SK-N-SH (cell line): ENCODE data around the gene HVCN1. TPM values are rescaled to one million over a fixed set of nuclear protein-coding genes. Genes with fewer than 3 reads are reported as not detected.
"Not testable (repeated sequence)": the region's sequence is repeated elsewhere in the genome, so short reads cannot be mapped to it uniquely, and the experiment has no call there.

Experiments
- CTCF ChIA-PET: fragments of 300-600, 350-600 bp; formaldehyde crosslinking; extraction: SDS; loops from one replicate; lab custom pipeline; 2021; lab: Yijun Ruan, JAX
- POLR2A ChIA-PET: fragments of 350-600 bp; sonication (Branson Sonifier 250); formaldehyde crosslinking; extraction: SDS; loops from one replicate; lab custom pipeline; 2020; ENCODE audit warnings: antibody characterized with exemption, inconsistent platforms; lab: Yijun Ruan, JAX
- DNase-seq: peaks from one replicate; pipeline ENCODE4 v3.0.0; 2012
- H2AFZ ChIP-seq: fragments of 200-600 bp; sonication (generic); 2 replicates; pipeline ENCODE4 v1.8.1; 2016; ENCODE audit warnings: antibody characterized with exemption, mild to moderate bottlenecking, low read depth
- H3F3A ChIP-seq: fragments of 200-600 bp; sonication (generic); replicated peaks from 2 replicates; pipeline ENCODE3; 2016; ENCODE audit warnings: antibody characterized with exemption, mild to moderate bottlenecking; ENCODE audit not compliant: insufficient read depth
- H3K27ac ChIP-seq, 2 experiments: fragments of 200-500 bp in 1 of 2; fragments of 200-600 bp in 1 of 2; sonication (Bioruptor generic) in 1 of 2; sonication (generic), shearing (Covaris generic) in 1 of 2; 2 replicates each; pipeline versions ENCODE4 v1.5.1 to v1.6.1; 2014 to 2016; ENCODE audit warnings: low read depth in 2 of 2, inconsistent platforms in 1 of 2, low read length in 1 of 2, mild to moderate bottlenecking in 1 of 2, mixed read lengths in 1 of 2
- H3K27me3 ChIP-seq: fragments of 200-600 bp; sonication (generic), shearing (Covaris generic); 2 replicates; pipeline ENCODE4 v1.6.1; 2016; ENCODE audit warnings: mixed run types; ENCODE audit not compliant: insufficient read depth
- H3K36me3 ChIP-seq, 2 experiments: fragments of 200-500 bp in 1 of 2; fragments of 200-600 bp in 1 of 2; sonication (Bioruptor generic) in 1 of 2; sonication (generic) in 1 of 2; replicated peaks in 1 of 2; 2 replicates each; pipeline versions ENCODE3 to v1.5.1; 2014 to 2016; ENCODE audit warnings: low read length in 1 of 2, mild to moderate bottlenecking in 1 of 2; ENCODE audit not compliant: insufficient read depth in 2 of 2, control insufficient read depth in 1 of 2
- H3K4me1 ChIP-seq, 2 experiments: fragments of 200-500 bp in 1 of 2; fragments of 200-600 bp in 1 of 2; sonication (Bioruptor generic) in 1 of 2; sonication (generic), shearing (Covaris generic) in 1 of 2; 2 replicates each; pipeline versions ENCODE4 v1.5.1 to v1.6.1; 2014 to 2016; ENCODE audit warnings: low read depth in 1 of 2, low read length in 1 of 2, mixed run types in 1 of 2; ENCODE audit not compliant: insufficient read depth in 2 of 2, control insufficient read depth in 1 of 2
- H3K4me2 ChIP-seq: fragments of 200-600 bp; sonication (generic), shearing (Covaris generic); 2 replicates; pipeline ENCODE4 v1.6.1; 2017; ENCODE audit warnings: mixed run types
- H3K4me3 ChIP-seq, 2 experiments: fragments of 200-500 bp in 1 of 2; fragments of 200-600 bp in 1 of 2; sonication (Bioruptor generic) in 1 of 2; sonication (generic), shearing (Covaris generic) in 1 of 2; 2 replicates each; pipeline versions ENCODE4 v1.5.1 to v1.8.1; 2014 to 2016; ENCODE audit warnings: low read depth in 2 of 2, inconsistent platforms in 1 of 2, low read length in 1 of 2, mild to moderate bottlenecking in 1 of 2, mixed read lengths in 1 of 2, moderate library complexity in 1 of 2
- H3K79me2 ChIP-seq: fragments of 200-600 bp; sonication (generic); 2 replicates; pipeline ENCODE4 v1.8.1; 2017; ENCODE audit warnings: mild to moderate bottlenecking; ENCODE audit not compliant: insufficient read depth
- H3K9ac ChIP-seq: fragments of 200-600 bp; sonication (generic); 2 replicates; pipeline ENCODE4 v1.6.1; 2017; ENCODE audit warnings: mixed run types
- H3K9me2 ChIP-seq: fragments of 200-600 bp; sonication (generic); 2 replicates; pipeline ENCODE4 v1.6.1; 2017; ENCODE audit warnings: mixed run types
- H3K9me3 ChIP-seq: fragments of 200-600 bp; sonication (generic); 2 replicates; pipeline ENCODE4 v1.6.1; 2017; ENCODE audit warnings: mixed run types, mild to moderate bottlenecking, moderate library complexity
- H4K20me1 ChIP-seq: fragments of 200-600 bp; sonication (generic); 2 replicates; pipeline ENCODE4 v1.6.1; 2017; ENCODE audit warnings: mild to moderate bottlenecking, mixed run types; ENCODE audit not compliant: insufficient read depth
- EZH2phosphoT487 ChIP-seq: fragments of 200-600 bp; sonication (generic); IDR thresholded peaks from 2 replicates; pipeline ENCODE4 v1.6.1; 2017; ENCODE audit warnings: low read depth, mixed run types, mild to moderate bottlenecking, antibody characterized with exemption, moderate library complexity, borderline replicate concordance
- FOSL2 ChIP-seq: IDR thresholded peaks from 2 replicates; pipeline ENCODE4 v1.4.0; 2012; ENCODE audit warnings: low read depth, mild to moderate bottlenecking, moderate library complexity, borderline replicate concordance
- MEF2A ChIP-seq: IDR thresholded peaks from 2 replicates; pipeline ENCODE4 v1.4.0; 2012; ENCODE audit warnings: low read depth, borderline replicate concordance
- NRF1 ChIP-seq: IDR thresholded peaks from 2 replicates; pipeline ENCODE4 v1.6.1; 2012; ENCODE audit warnings: low read depth, mild to moderate bottlenecking, low read length
- SMC3 ChIP-seq: IDR thresholded peaks from 2 replicates; pipeline ENCODE4 v1.6.1; 2012; ENCODE audit warnings: low read depth, low read length, improper control_type of control experiment
- WGBS: methylation state at CpG from one replicate; pipeline ENCODE4 v1.1.6; 2017; ENCODE audit warnings: low lambda C conversion rate; 5-methylcytosine and 5-hydroxymethylcytosine counted together
- polyA plus RNA-seq, 3 experiments: library from polyadenylated mRNA; depleted of rRNA; stranded (reverse); fragments of >200 nt; gene quantifications; 2 replicates each; pipeline ENCODE4 v1.2.3, GENCODE V29; 2012

The HVCN1 gene
- polyA plus RNA-seq, 1 of the 3 experiments (the other 2 are of a cell fraction): 0.03 TPM

DNA sequence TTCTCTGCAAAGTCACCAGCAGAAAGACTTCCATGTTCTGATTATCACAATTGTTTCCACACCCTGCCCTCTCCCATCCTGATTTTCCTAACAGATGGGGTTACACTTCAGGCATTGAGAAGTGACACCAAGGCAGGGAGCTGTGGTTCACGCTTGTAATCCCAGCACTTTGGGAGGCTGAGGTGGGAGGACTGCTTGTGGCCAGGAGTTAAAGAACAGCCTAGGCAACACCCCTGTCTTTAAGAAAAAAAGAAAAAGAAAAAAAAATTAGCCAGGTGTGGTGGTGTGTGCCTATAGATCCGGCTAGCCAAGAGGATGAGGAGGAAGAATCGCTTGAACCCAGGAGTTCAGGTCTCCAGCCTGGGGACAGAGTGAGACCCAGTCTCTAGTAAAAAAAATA lies 48.6 kb upstream of the HVCN1 start:
- Histone ChIP-seq H4K20me1 (peaks cover 97% of the 10 kb centered on the region), H3K4me3 (no peak overlapping the region), H3K27ac (no peak overlapping the region), H3K9me2 (no peaks in the 10 kb centered on the region), H3K4me2 (no peak overlapping the region), H3K4me1 (peaks cover 21 to 32% of the 10 kb centered on the region in 2 experiments), H3F3A (no peaks in the 10 kb centered on the region), H3K9me3 (no peaks in the 10 kb centered on the region), H2AFZ (no peak overlapping the region), H3K27me3 (no peaks in the 10 kb centered on the region), H3K79me2 (peaks cover 100% of the 10 kb centered on the region), H3K36me3 (peaks cover 5 to 30% of the 10 kb centered on the region in 2 experiments), H3K9ac (no peak overlapping the region)
- ChIA-PET CTCF (interaction anchor here (1.0 kb wide), 1 partner anchor 150 kb away, joined by 3 read pairs; no protein-coding TSS in a partner anchor), POLR2A (no interaction called here)
- TF ChIP-seq MEF2A (no peak), SMC3 (no peak), NRF1 (no peak), FOSL2 (no peak)
- WGBS: 87% methylated on average over 3 of the region's 3 CpGs
- DNase-seq: no peak

DNA sequence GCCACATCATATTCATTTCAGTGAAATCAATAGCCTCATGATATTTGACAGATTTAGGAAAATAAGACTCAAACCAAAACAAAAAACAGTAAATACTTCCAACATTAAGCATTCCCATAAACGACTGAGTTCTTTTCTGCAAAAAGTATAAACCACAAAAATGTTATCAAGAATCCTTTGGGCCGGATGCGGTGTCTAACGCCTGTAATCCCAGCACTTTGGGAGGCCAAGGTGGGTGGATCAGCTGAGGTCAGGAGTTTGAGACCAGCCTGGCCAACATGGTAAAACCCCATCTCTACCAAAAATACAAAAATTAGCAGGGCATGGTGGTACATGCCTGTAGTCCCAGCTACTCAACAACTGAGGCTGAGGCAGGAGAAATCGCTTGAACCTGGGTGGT lies 48.1 kb upstream of the HVCN1 start:
- Histone ChIP-seq H4K20me1 (peaks cover 100% of the 10 kb centered on the region), H3K79me2 (peaks cover 100% of the 10 kb centered on the region), H3K4me1 (peaks cover 22 to 33% of the 10 kb centered on the region in 2 experiments), H3K36me3 (peaks cover 5 to 33% of the 10 kb centered on the region in 2 experiments), H3K4me2 (0 out of 2 replicates have a peak overlapping the region, but pooled peaks have one; percentile 29)
- POLR2A ChIA-PET, DNase-seq, H3K9me2 ChIP-seq, H3K9ac ChIP-seq, H3K9me3 ChIP-seq, H2AFZ ChIP-seq, H3K27me3 ChIP-seq, H3K4me3 ChIP-seq, H3F3A ChIP-seq, H3K27ac ChIP-seq: not testable (repeated sequence)
- CTCF ChIA-PET: interaction anchor here (0.8 to 1.0 kb wide), 3 partner anchors 151 to 268 kb away, joined by 3 read pairs; partner anchors contain the start of genes FAM216A and GPN3
- WGBS: 84% methylated on average over 5 of the region's 5 CpGs

- Histone ChIP-seq H4K20me1 (peaks cover 85% of the 10 kb centered on the region), H3K4me2 (0 out of 2 replicates have a peak overlapping the region, but pooled peaks have one; percentile 1), H3K9ac (no peak overlapping the region), H3K36me3 (peaks cover 32 to 57% of the 10 kb centered on the region in 2 experiments), H3K4me3 (no peak overlapping the region), H3K27me3 (no peaks in the 10 kb centered on the region), H3F3A (no peaks in the 10 kb centered on the region), H3K9me3 (no peaks in the 10 kb centered on the region), H3K79me2 (peaks cover 100% of the 10 kb centered on the region), H3K27ac (no peak overlapping the region), H3K4me1 (peaks cover 13 to 33% of the 10 kb centered on the region in 2 experiments), H3K9me2 (no peaks in the 10 kb centered on the region), H2AFZ (no peak overlapping the region)
- ChIA-PET POLR2A (interaction anchor here (0.8 kb wide), 1 partner anchor 8 kb away, joined by 3 read pairs; no protein-coding TSS in a partner anchor), CTCF (interaction anchor here (1.2 kb wide), 1 partner anchor 90 kb away, joined by 3 read pairs; no protein-coding TSS in a partner anchor)
- no peak for TF ChIP-seq EZH2phosphoT487
- DNase-seq: no peak
- 100% methylated on average over 1 of the region's 1 CpG for WGBS
These were observed 45.0 kb upstream of the HVCN1 start for GRCh38 chr12:110733900-110734299.
